Panc1 (cell line): ENCODE results near the gene FGR. TPM values are rescaled to one million over a fixed set of nuclear protein-coding genes. Genes with fewer than 3 reads are reported as not detected.

Source experiments
- ATAC-seq: fragments of 200-7000 bp; cut with Tn5 transposase; 2 replicates; pipeline ENCODE4 v1.9.1; 2020; ENCODE audit warnings: mild to moderate bottlenecking, moderate library complexity
- BruUV-seq: library from RNA; stranded (reverse); fragments of 400-500 nt; replicated peaks from 2 replicates; lab custom pipeline; 2021; lab: Mats Ljungman, UMichigan
- CTCF ChIA-PET: fragments of 300-600 bp; sonication (Branson Sonifier 250); formaldehyde crosslinking; loops from one replicate; lab custom pipeline; 2022; ENCODE audit warnings: antibody characterized with exemption; lab: Charles Lee
- POLR2A ChIA-PET: fragments of 300-600 bp; sonication (Branson Sonifier 250); formaldehyde crosslinking; loops from one replicate; lab custom pipeline; 2022; ENCODE audit warnings: antibody characterized with exemption; lab: Charles Lee
- DNase-seq: peaks from one replicate; pipeline ENCODE4 v3.0.0-alpha.2; 2010; ENCODE audit warnings: low read depth, low spot score
- H3K27ac ChIP-seq: 2 replicates; pipeline ENCODE4 v1.5.1; 2011; ENCODE audit warnings: mild to moderate bottlenecking, low read length, inconsistent platforms
- H3K27me3 ChIP-seq: fragments of 200-500 bp; sonication (Bioruptor generic); 2 replicates; pipeline ENCODE4 v1.6.0; 2014; ENCODE audit warnings: low read length, inconsistent platforms; ENCODE audit not compliant: control insufficient read depth, insufficient read depth
- H3K36me3 ChIP-seq: fragments of 200-500 bp; sonication (Bioruptor generic); 2 replicates; pipeline ENCODE4 v1.5.1; 2014; ENCODE audit warnings: inconsistent platforms, mild to moderate bottlenecking, low read length, moderate library complexity; ENCODE audit not compliant: control insufficient read depth, insufficient read depth
- H3K4me1 ChIP-seq: 2 replicates; pipeline ENCODE4 v1.5.1; 2011; ENCODE audit warnings: inconsistent platforms, mild to moderate bottlenecking, low read length, moderate library complexity; ENCODE audit not compliant: control insufficient read depth, insufficient read depth
- H3K4me3 ChIP-seq, 2 experiments: 2 replicates each; pipeline ENCODE4 v1.5.1; 2011 to 2012; ENCODE audit warnings: low read depth in 2 of 2, low read length in 2 of 2, mild to moderate bottlenecking in 2 of 2, inconsistent platforms in 1 of 2, moderate library complexity in 1 of 2
- H3K9me3 ChIP-seq: fragments of 200-500 bp; sonication (Bioruptor generic); 2 replicates; pipeline ENCODE4 v1.5.1; 2014; ENCODE audit warnings: low read depth, mild to moderate bottlenecking, inconsistent platforms, low read length, moderate library complexity; ENCODE audit not compliant: control insufficient read depth, insufficient read depth
- CTCF ChIP-seq: fragments of 450-650 bp; IDR thresholded peaks from 2 replicates; pipeline ENCODE4 v1.5.1; 2017; ENCODE audit warnings: mild to moderate bottlenecking
- POLR2AphosphoS5 ChIP-seq: IDR thresholded peaks from 2 replicates; pipeline ENCODE4 v1.6.1; 2012; ENCODE audit warnings: mild to moderate bottlenecking, low read depth, low read length, moderate library complexity
- REST ChIP-seq, 2 experiments: IDR thresholded peaks; 2 replicates each; pipeline ENCODE4 v1.6.1; 2011 to 2012; ENCODE audit warnings: low read depth in 2 of 2, control low read depth in 1 of 2, low read length in 1 of 2, mild to moderate bottlenecking in 1 of 2, moderate library complexity in 1 of 2; ENCODE audit not compliant: insufficient read depth in 1 of 2
- SIN3A ChIP-seq: IDR thresholded peaks from 2 replicates; pipeline ENCODE4 v1.6.1; 2012; ENCODE audit warnings: low read depth, mild to moderate bottlenecking, low read length, moderate library complexity, borderline replicate concordance; ENCODE audit not compliant: insufficient read depth
- TCF7L2 ChIP-seq: IDR thresholded peaks from 2 replicates; pipeline ENCODE4 v1.6.1; 2011; ENCODE audit warnings: mild to moderate bottlenecking, low read depth, low read length, inconsistent platforms
- in situ Hi-C: cut with HindIII; loops from 2 replicates; pipeline ENCODE4 v1.10.0; 2016; ENCODE audit warnings: low sequenced_read_pairs, low pct_unique_long_range_greater_than_20kb
- intact Hi-C: fragments of 100-400 bp; cut with micrococcal nuclease; formaldehyde crosslinking; loops from one replicate; pipeline ENCODE4 v1.10.0; 2022; ENCODE audit not compliant: unreplicated experiment
- total RNA-seq: library from RNA; stranded (reverse); gene quantifications from one replicate; pipeline ENCODE4 v1.2.1, GENCODE V29; 2021; ENCODE audit not compliant: unreplicated experiment

Gene FGR
- total RNA-seq, 1 experiment from 2014 or later: 0.18 TPM

- ATAC-seq: no peak
- Histone ChIP-seq H3K4me3 (no peak overlapping the region), H3K4me1 (peaks cover 60% of the 10 kb centered on the region), H3K9me3 (no peaks in the 10 kb centered on the region), H3K27me3 (no peaks in the 10 kb centered on the region), H3K27ac (no peak overlapping the region), H3K36me3 (no peaks in the 10 kb centered on the region)
- CTCF ChIA-PET: interaction anchor here (0.6 kb wide), 1 partner anchor 112 kb away, joined by 4 read pairs; no protein-coding TSS in a partner anchor
- no peak for DNase-seq
- TF ChIP-seq POLR2AphosphoS5 (no peak), CTCF (no peak), REST (IDR thresholded peaks at IDR 0.05; ENCODE audit: insufficient read depth in 1 of 2, low read depth in 2 of 2, low read length in 1 of 2) (no peak), TCF7L2 (no peak), SIN3A (no peak)
- no TSS peak for BruUV-seq
- intact Hi-C loops (no loop called here), in situ Hi-C loops (no loop called here)
- POLR2A ChIA-PET: no interaction called here
Observed at GRCh38 chr1:27589441-27589840, 45.5 kb downstream of the FGR start.

- no peak overlapping the region for H3K4me3 ChIP-seq
- BruUV-seq: no TSS peak
- ATAC-seq (no peak), DNase-seq (no peak)
- H3K4me1 ChIP-seq: peaks cover 51% of the 10 kb centered on the region
- TF ChIP-seq CTCF (no peak), POLR2AphosphoS5 (no peak)
- in situ Hi-C loops: no loop called here
- no peak overlapping the region for H3K27ac ChIP-seq
- H3K27me3 ChIP-seq: no peaks in the 10 kb centered on the region
- CTCF ChIA-PET: no interaction called here
- no peaks in the 10 kb centered on the region for H3K9me3 ChIP-seq
- intact Hi-C loops: no loop called here
- POLR2A ChIA-PET: no interaction called here
- no peaks in the 10 kb centered on the region for H3K36me3 ChIP-seq
Observed at GRCh38 chr1:27588256-27589232, 46.4 kb downstream of the FGR start.
